Parathyroid adenoma (tissue), 2 donors: ENCODE data around the gene C1orf116.

ENCODE experiments used
- H2AFZ ChIP-seq: fragments of 300-600 bp; sonication (generic); one replicate; pipeline ENCODE4 v1.7.0; 2017; ENCODE audit warnings: antibody characterized with exemption, mild to moderate bottlenecking
- H3K27ac ChIP-seq: fragments of 300-600 bp; sonication (generic); one replicate; pipeline ENCODE4 v1.7.0; 2017
- H3K27me3 ChIP-seq: fragments of 300-600 bp; sonication (generic); one replicate; pipeline ENCODE4 v1.7.0; 2017; ENCODE audit warnings: low read length; ENCODE audit not compliant: control insufficient read depth, insufficient read depth
- H3K36me3 ChIP-seq: fragments of 300-600 bp; sonication (generic); one replicate; pipeline ENCODE4 v1.7.0; 2017; ENCODE audit warnings: low read length; ENCODE audit not compliant: control insufficient read depth, insufficient read depth
- H3K4me1 ChIP-seq: fragments of 300-600 bp; sonication (generic); one replicate; pipeline ENCODE4 v1.7.0; 2017; ENCODE audit warnings: control low read depth
- H3K4me2 ChIP-seq: fragments of 300-600 bp; sonication (generic); one replicate; pipeline ENCODE4 v1.7.0; 2017; ENCODE audit warnings: low read length
- H3K4me3 ChIP-seq: fragments of 300-600 bp; sonication (generic); one replicate; pipeline ENCODE4 v1.7.0; 2017; ENCODE audit warnings: low read depth, low read length
- H3K79me2 ChIP-seq: fragments of 300-600 bp; sonication (generic); one replicate; pipeline ENCODE4 v1.7.0; 2017; ENCODE audit warnings: control low read depth
- H3K9ac ChIP-seq: fragments of 300-600 bp; sonication (generic); one replicate; pipeline ENCODE4 v1.7.0; 2017; ENCODE audit warnings: mild to moderate bottlenecking
- H3K9me3 ChIP-seq: fragments of 300-600 bp; sonication (generic); one replicate; pipeline ENCODE4 v1.7.0; 2017; ENCODE audit warnings: low read length; ENCODE audit not compliant: control insufficient read depth
- CTCF ChIP-seq: fragments of 300-600 bp; sonication (generic); IDR thresholded peaks from one replicate; pipeline ENCODE4 v1.7.0; 2017; ENCODE audit warnings: antibody characterized with exemption, mild to moderate bottlenecking
- donor health status: primary hyperparathyroidism.

Gene C1orf116

GRCh38 chr1:206971029-206971655, 61.4 kb downstream of the C1orf116 start:
- Histone ChIP-seq H3K79me2 (no peaks in the 10 kb centered on the region), H2AFZ (no peak overlapping the region), H3K4me2 (no peak overlapping the region), H3K9me3 (no peaks in the 10 kb centered on the region), H3K4me1 (no peaks in the 10 kb centered on the region), H3K4me3 (no peak overlapping the region), H3K9ac (no peak overlapping the region), H3K27ac (no peak overlapping the region), H3K27me3 (no peaks in the 10 kb centered on the region), H3K36me3 (no peaks in the 10 kb centered on the region)
- TF ChIP-seq CTCF: no peak

- Histone ChIP-seq H3K4me1 (no peaks in the 10 kb centered on the region), H2AFZ (no peak within 1 kb of the TSS), H3K27me3 (no peaks in the 10 kb centered on the region), H3K4me3 (no peak within 1 kb of the TSS), H3K36me3 (no peaks in the 10 kb centered on the region), H3K9me3 (no peaks in the 10 kb centered on the region), H3K4me2 (no peak within 1 kb of the TSS), H3K79me2 (no peaks in the 10 kb centered on the region), H3K27ac (no peak within 1 kb of the TSS), H3K9ac (no peak within 1 kb of the TSS)
- TF ChIP-seq CTCF: no peak
Measured at GRCh38 chr1:206970446-206970845, 62.1 kb downstream of the C1orf116 start, which contains the start of gene FCAMR. TSS of gene FCAMR (minus strand) at chr1:206970460. CDS start at chr1:206970125, 335 bp downstream.

GRCh38 chr1:206969090-206969489, 63.5 kb downstream of the C1orf116 start:
- TF ChIP-seq CTCF: no peak
- Histone ChIP-seq H3K4me1 (no peaks in the 10 kb centered on the region), H3K9ac (no peak overlapping the region), H3K27me3 (no peaks in the 10 kb centered on the region), H2AFZ (no peak overlapping the region), H3K9me3 (no peaks in the 10 kb centered on the region), H3K4me3 (no peak overlapping the region), H3K79me2 (no peaks in the 10 kb centered on the region), H3K27ac (no peak overlapping the region), H3K4me2 (no peak overlapping the region), H3K36me3 (no peaks in the 10 kb centered on the region)
